IMR-90 (cell line): ENCODE measurements around the gene SRC. TPM values are rescaled to one million over a fixed set of nuclear protein-coding genes. Genes with fewer than 3 reads are reported as not detected.

Experiments used
- ATAC-seq: fragments of 200-7000 bp; cut with Tn5 transposase; 2 replicates; pipeline ENCODE4 v1.9.1; 2020; ENCODE audit warnings: low read depth, mild to moderate bottlenecking, moderate library complexity
- BruUV-seq: library from RNA; stranded (reverse); fragments of 400-500 nt; replicated peaks from 2 replicates; lab custom pipeline; 2021; lab: Mats Ljungman, UMichigan
- CTCF ChIA-PET: fragments of 300-600 bp; formaldehyde crosslinking; extraction: SDS; loops from one replicate; lab custom pipeline; 2021; ENCODE audit warnings: antibody characterized with exemption; lab: Yijun Ruan, JAX
- POLR2A ChIA-PET: fragments of 300-600 bp; sonication (Branson Sonifier 250); formaldehyde crosslinking; loops from one replicate; lab custom pipeline; 2022; ENCODE audit warnings: antibody characterized with exemption; ENCODE audit not compliant: unreplicated experiment; lab: Charles Lee
- DNase-seq: peaks from one replicate; pipeline ENCODE4 v3.0.0; 2013
- H2AFZ ChIP-seq: replicated peaks from 2 replicates; pipeline ENCODE3; 2013; ENCODE audit warnings: low read length, mild to moderate bottlenecking; ENCODE audit not compliant: poor library complexity
- H2AK5ac ChIP-seq: 2 replicates; pipeline ENCODE4 v1.6.1; 2013; ENCODE audit warnings: low read depth, low read length, inconsistent platforms
- H2AK9ac ChIP-seq: replicated peaks from 2 replicates; pipeline ENCODE3; 2013; ENCODE audit warnings: mild to moderate bottlenecking, low read depth, low read length, moderate library complexity; ENCODE audit not compliant: poor library complexity
- H2BK120ac ChIP-seq: 2 replicates; pipeline ENCODE4 v1.6.1; 2013; ENCODE audit warnings: low read depth, low read length, inconsistent platforms
- H2BK15ac ChIP-seq: 3 replicates; pipeline ENCODE4 v1.6.1; 2013; ENCODE audit warnings: low read depth, low read length, inconsistent platforms
- H2BK20ac ChIP-seq: 2 replicates; pipeline ENCODE4 v1.6.1; 2013; ENCODE audit warnings: low read depth, mild to moderate bottlenecking, inconsistent platforms, low read length, moderate library complexity
- H2BK5ac ChIP-seq: 2 replicates; pipeline ENCODE4 v1.6.1; 2013; ENCODE audit warnings: mild to moderate bottlenecking, low read depth, low read length, inconsistent platforms; ENCODE audit not compliant: poor library complexity, severe bottlenecking
- H3K14ac ChIP-seq: replicated peaks from 2 replicates; pipeline ENCODE4 v1.6.1; 2013; ENCODE audit warnings: low read depth, low read length, inconsistent platforms
- H3K18ac ChIP-seq: 2 replicates; pipeline ENCODE4 v1.6.1; 2013; ENCODE audit warnings: low read depth, low read length, control low read depth
- H3K23ac ChIP-seq: 2 replicates; pipeline ENCODE4 v1.6.1; 2013; ENCODE audit warnings: low read depth, low read length, inconsistent platforms
- H3K27ac ChIP-seq: 2 replicates; pipeline ENCODE4 v1.5.1; 2013; ENCODE audit warnings: mild to moderate bottlenecking, control low read depth, low read length; ENCODE audit not compliant: insufficient read depth
- H3K27me3 ChIP-seq: 2 replicates; pipeline ENCODE4 v1.6.1; 2013; ENCODE audit warnings: low read length; ENCODE audit not compliant: control insufficient read depth, insufficient read depth
- H3K36me3 ChIP-seq: 2 replicates; pipeline ENCODE4 v1.6.1; 2013; ENCODE audit warnings: low read length, mixed read lengths; ENCODE audit not compliant: control insufficient read depth, insufficient read depth
- H3K4ac ChIP-seq: 2 replicates; pipeline ENCODE4 v1.6.1; 2013; ENCODE audit warnings: low read depth, low read length, inconsistent platforms
- H3K4me1 ChIP-seq: 2 replicates; pipeline ENCODE4 v1.6.1; 2013; ENCODE audit warnings: low read length, mixed read lengths; ENCODE audit not compliant: control insufficient read depth, insufficient read depth
- H3K4me2 ChIP-seq: 2 replicates; pipeline ENCODE4 v1.6.1; 2013; ENCODE audit warnings: low read depth, mild to moderate bottlenecking, control low read depth, low read length, moderate library complexity
- H3K4me3 ChIP-seq: 2 replicates; pipeline ENCODE4 v1.5.1; 2013; ENCODE audit warnings: low read depth, mild to moderate bottlenecking, control low read depth, low read length, moderate library complexity; ENCODE audit not compliant: insufficient read depth
- H3K56ac ChIP-seq: 2 replicates; pipeline ENCODE4 v1.6.1; 2013; ENCODE audit warnings: low read length, inconsistent platforms; ENCODE audit not compliant: insufficient read depth; ENCODE audit errors: extremely low read depth
- H3K79me1 ChIP-seq, 2 experiments: 2 replicates each; pipeline ENCODE4 v1.6.1; 2013; ENCODE audit warnings: low read length in 2 of 2, inconsistent platforms in 1 of 2, low read depth in 1 of 2
- H3K9ac ChIP-seq: 2 replicates; pipeline ENCODE4 v1.6.1; 2013; ENCODE audit warnings: low read depth, low read length, control low read depth
- H3K9me1 ChIP-seq: 2 replicates; pipeline ENCODE4 v1.6.1; 2013; ENCODE audit warnings: low read length, inconsistent platforms; ENCODE audit not compliant: insufficient read depth
- H3K9me3 ChIP-seq: 2 replicates; pipeline ENCODE4 v1.6.1; 2013; ENCODE audit warnings: low read length; ENCODE audit not compliant: control insufficient read depth, insufficient read depth
- H4K20me1 ChIP-seq: 2 replicates; pipeline ENCODE4 v1.6.1; 2013; ENCODE audit warnings: low read length, inconsistent platforms; ENCODE audit not compliant: insufficient read depth
- H4K5ac ChIP-seq: 2 replicates; pipeline ENCODE4 v1.6.1; 2013; ENCODE audit warnings: mild to moderate bottlenecking, low read depth, low read length, control low read depth
- H4K8ac ChIP-seq, 2 experiments: 2 replicates each; pipeline ENCODE4 v1.6.1; 2013; ENCODE audit warnings: low read depth in 2 of 2, low read length in 2 of 2, control low read depth in 1 of 2, inconsistent platforms in 1 of 2
- H4K91ac ChIP-seq: 2 replicates; pipeline ENCODE4 v1.6.1; 2013; ENCODE audit warnings: low read depth, low read length, inconsistent platforms; ENCODE audit not compliant: insufficient read depth
- BHLHE40 ChIP-seq: fragments of 150-350 bp; IDR thresholded peaks from 2 replicates; pipeline ENCODE4 v1.6.1; 2016; ENCODE audit warnings: mild to moderate bottlenecking, low read depth, low read length
- CEBPB ChIP-seq: IDR thresholded peaks from 2 replicates; pipeline ENCODE4 v1.6.1; 2012; ENCODE audit warnings: low read depth, low read length, improper control_type of control experiment
- CHD1 ChIP-seq: IDR thresholded peaks from 2 replicates; pipeline ENCODE4 v1.6.1; 2012; ENCODE audit warnings: low read depth, low read length, improper control_type of control experiment
- ELK1 ChIP-seq: fragments of 150-350 bp; IDR thresholded peaks from 2 replicates; pipeline ENCODE4 v1.6.1; 2016; ENCODE audit warnings: low read depth, mild to moderate bottlenecking, low read length, moderate library complexity, borderline replicate concordance
- FOS ChIP-seq: fragments of 150-350 bp; IDR thresholded peaks from 2 replicates; pipeline ENCODE4 v1.6.1; 2016; ENCODE audit warnings: low read depth, low read length
- MAFK ChIP-seq: IDR thresholded peaks from 2 replicates; pipeline ENCODE4 v1.6.1; 2012; ENCODE audit warnings: low read depth, low read length, improper control_type of control experiment
- MAZ ChIP-seq: IDR thresholded peaks from 2 replicates; pipeline ENCODE4 v1.6.1; 2012; ENCODE audit warnings: low read depth, mild to moderate bottlenecking, low read length, improper control_type of control experiment, moderate library complexity, borderline replicate concordance
- MXI1 ChIP-seq: IDR thresholded peaks from 2 replicates; pipeline ENCODE4 v1.6.1; 2012; ENCODE audit warnings: low read depth, mild to moderate bottlenecking, low read length, moderate library complexity, borderline replicate concordance
- NFE2L2 ChIP-seq: fragments of 150-350 bp; IDR thresholded peaks from 2 replicates; pipeline ENCODE4 v1.6.1; 2016; ENCODE audit warnings: low read depth, mild to moderate bottlenecking, low read length
- POLR2A ChIP-seq: IDR thresholded peaks from 2 replicates; pipeline ENCODE4 v1.6.1; 2012; ENCODE audit warnings: mild to moderate bottlenecking, low read depth, low read length
- RAD21 ChIP-seq: IDR thresholded peaks from 2 replicates; pipeline ENCODE4 v1.6.1; 2012; ENCODE audit warnings: low read length, improper control_type of control experiment
- RCOR1 ChIP-seq: IDR thresholded peaks from 2 replicates; pipeline ENCODE4 v1.6.1; 2012; ENCODE audit warnings: mild to moderate bottlenecking, low read length, improper control_type of control experiment; ENCODE audit not compliant: insufficient replicate concordance
- RFX5 ChIP-seq: IDR thresholded peaks from 2 replicates; pipeline ENCODE4 v1.8.0; 2012; ENCODE audit warnings: low read depth, mild to moderate bottlenecking, low read length, moderate library complexity
- SMC3 ChIP-seq: fragments of 150-350 bp; IDR thresholded peaks from 2 replicates; pipeline ENCODE4 v1.6.1; 2016; ENCODE audit warnings: low read depth, mild to moderate bottlenecking, antibody characterized with exemption, low read length, moderate library complexity
- WGBS, 2 experiments: methylation state at CpG; one replicate each; pipeline versions ENCODE4 v1.1.5 to v1.1.7; 2013; ENCODE audit warnings: missing lambda C conversion rate in 2 of 2; ENCODE audit not compliant: insufficient read length in 1 of 2; ENCODE audit errors: extremely low coverage in 2 of 2; 5-methylcytosine and 5-hydroxymethylcytosine counted together
- dilution Hi-C: fragments of 300-500 bp; cut with HindIII; formaldehyde crosslinking; loops from one replicate; pipeline ENCODE4 v1.14.3; 2018; ENCODE audit warnings: low sequenced_read_pairs; ENCODE audit not compliant: unreplicated experiment
- in situ Hi-C: fragments of 300-500 bp; cut with MboI; formaldehyde crosslinking; loops from 3 replicates; pipeline ENCODE4 v1.14.3; 2019; ENCODE audit warnings: low sequenced_read_pairs, inconsistent platforms, mixed read lengths
- intact Hi-C: fragments of 100-400 bp; cut with micrococcal nuclease; formaldehyde crosslinking; loops from 2 replicates; pipeline ENCODE4 v1.10.0; 2022
- polyA plus RNA-seq, 3 experiments: library from polyadenylated mRNA; depleted of rRNA; stranded (reverse); fragments of >200 nt; gene quantifications; 2 replicates each; pipeline ENCODE4 v1.2.3, GENCODE V29; 2012; ENCODE audit warnings: low replicate concordance in 1 of 3
- total RNA-seq: library from RNA; depleted of rRNA; stranded (reverse); fragments of >200 nt; gene quantifications from 2 replicates; pipeline ENCODE4 v1.2.3, GENCODE V29; 2012
- TF ChIP-seq, protein P1 (sequence below): conservative IDR thresholded peaks from 2 replicates; pipeline ENCODE4 v1.5.1; 2012; ENCODE audit warnings: mild to moderate bottlenecking, low read depth, low read length, improper control_type of control experiment
- TF ChIP-seq, protein P2 (sequence below): fragments of 150-350 bp; IDR thresholded peaks from 2 replicates; pipeline ENCODE4 v1.6.1; 2017; ENCODE audit warnings: mild to moderate bottlenecking, antibody characterized with exemption, low read length, low read depth

SRC gene
- total and polyA plus RNA-seq, 2 of the 4 experiments (the other 2 are of a cell fraction) = 7.0 to 24.2 TPM

DNA sequence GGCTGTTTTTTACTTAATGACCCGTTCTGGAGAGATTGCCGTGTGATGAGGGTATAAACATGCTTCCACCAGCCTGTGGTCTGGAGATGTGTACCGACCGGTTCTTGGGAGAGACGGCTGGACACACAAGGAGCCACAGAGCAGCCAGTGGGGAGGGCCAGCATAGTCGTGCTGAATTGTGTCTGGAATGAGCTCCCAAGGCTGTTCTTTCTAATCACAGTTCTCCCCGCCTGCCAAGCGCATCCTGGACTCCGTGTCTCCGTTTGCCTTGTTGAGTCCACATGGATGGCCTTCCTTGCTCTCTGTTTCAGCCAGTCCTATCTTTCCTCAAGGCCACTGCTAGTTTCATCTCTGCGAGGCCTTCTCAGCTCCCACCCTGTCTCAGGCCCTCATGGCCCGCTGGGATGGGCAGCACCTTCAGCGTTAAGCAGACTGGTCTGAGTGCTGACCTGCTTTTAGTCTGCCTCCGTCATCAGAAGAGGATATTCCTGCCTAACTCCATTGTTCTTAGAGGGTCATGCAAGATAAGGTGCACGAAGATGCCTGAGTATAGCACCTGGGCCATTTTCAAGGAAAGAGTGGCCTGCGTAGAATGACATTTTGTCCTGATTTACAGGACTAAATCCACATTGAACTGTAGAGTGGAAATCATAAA is 35.9 kb upstream of the SRC start:
- Histone ChIP-seq H3K18ac (no peak overlapping the region), H3K9me1 (peaks cover 32% of the 10 kb centered on the region), H3K9me3 (no peaks in the 10 kb centered on the region), H2BK15ac (no peak overlapping the region), H2AFZ (no peak overlapping the region), H4K20me1 (peaks cover 8% of the 10 kb centered on the region), H3K4me1 (peaks cover 28% of the 10 kb centered on the region), H3K4me3 (no peak overlapping the region), H3K36me3 (peaks cover 26% of the 10 kb centered on the region), H4K91ac (no peak overlapping the region), H4K5ac (no peak overlapping the region), H3K27me3 (no peaks in the 10 kb centered on the region), H3K4ac (no peak overlapping the region), H2AK5ac (no peak overlapping the region), H2AK9ac (no peak overlapping the region), H3K4me2 (no peak overlapping the region), H3K27ac (no peak overlapping the region), H3K23ac (no peak overlapping the region), H3K14ac (no peak overlapping the region), H4K8ac (no peak overlapping the region), H2BK20ac (no peak overlapping the region), H3K9ac (no peak overlapping the region), H2BK120ac (no peak overlapping the region), H3K79me1 (peaks cover 32 to 87% of the 10 kb centered on the region in 2 experiments), H3K56ac (no peak overlapping the region), H2BK5ac (no peak overlapping the region)
- TF ChIP-seq FOS = no peak
- TF ChIP-seq BHLHE40 = no peak
- TF ChIP-seq MAFK = no peak
- no peak for TF ChIP-seq CEBPB
- TF ChIP-seq RCOR1 = no peak
- no peak for TF ChIP-seq SMC3
- TF ChIP-seq, protein P1, sequence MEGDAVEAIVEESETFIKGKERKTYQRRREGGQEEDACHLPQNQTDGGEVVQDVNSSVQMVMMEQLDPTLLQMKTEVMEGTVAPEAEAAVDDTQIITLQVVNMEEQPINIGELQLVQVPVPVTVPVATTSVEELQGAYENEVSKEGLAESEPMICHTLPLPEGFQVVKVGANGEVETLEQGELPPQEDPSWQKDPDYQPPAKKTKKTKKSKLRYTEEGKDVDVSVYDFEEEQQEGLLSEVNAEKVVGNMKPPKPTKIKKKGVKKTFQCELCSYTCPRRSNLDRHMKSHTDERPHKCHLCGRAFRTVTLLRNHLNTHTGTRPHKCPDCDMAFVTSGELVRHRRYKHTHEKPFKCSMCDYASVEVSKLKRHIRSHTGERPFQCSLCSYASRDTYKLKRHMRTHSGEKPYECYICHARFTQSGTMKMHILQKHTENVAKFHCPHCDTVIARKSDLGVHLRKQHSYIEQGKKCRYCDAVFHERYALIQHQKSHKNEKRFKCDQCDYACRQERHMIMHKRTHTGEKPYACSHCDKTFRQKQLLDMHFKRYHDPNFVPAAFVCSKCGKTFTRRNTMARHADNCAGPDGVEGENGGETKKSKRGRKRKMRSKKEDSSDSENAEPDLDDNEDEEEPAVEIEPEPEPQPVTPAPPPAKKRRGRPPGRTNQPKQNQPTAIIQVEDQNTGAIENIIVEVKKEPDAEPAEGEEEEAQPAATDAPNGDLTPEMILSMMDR = no peak
- TF ChIP-seq ELK1 = no peak
- TF ChIP-seq POLR2A = no peak
- TF ChIP-seq RFX5 = no peak
- TF ChIP-seq RAD21 = no peak
- TF ChIP-seq NFE2L2 = no peak
- no peak for TF ChIP-seq CHD1
- TF ChIP-seq, protein P2, sequence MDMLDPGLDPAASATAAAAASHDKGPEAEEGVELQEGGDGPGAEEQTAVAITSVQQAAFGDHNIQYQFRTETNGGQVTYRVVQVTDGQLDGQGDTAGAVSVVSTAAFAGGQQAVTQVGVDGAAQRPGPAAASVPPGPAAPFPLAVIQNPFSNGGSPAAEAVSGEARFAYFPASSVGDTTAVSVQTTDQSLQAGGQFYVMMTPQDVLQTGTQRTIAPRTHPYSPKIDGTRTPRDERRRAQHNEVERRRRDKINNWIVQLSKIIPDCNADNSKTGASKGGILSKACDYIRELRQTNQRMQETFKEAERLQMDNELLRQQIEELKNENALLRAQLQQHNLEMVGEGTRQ = no peak
- TF ChIP-seq MXI1 = no peak
- no peak for TF ChIP-seq MAZ
- 90% methylated on average over 11 of the region's 16 CpGs; no CpG with 5 or more reads in 1 of the 2 experiments for WGBS, 2 experiments
- dilution Hi-C loops (no loop called here), intact Hi-C loops (no loop called here), in situ Hi-C loops (no loop called here)
- DNase-seq (no peak), ATAC-seq (no peak)
- ChIA-PET CTCF (no interaction called here), POLR2A (no interaction called here)
- BruUV-seq = no TSS peak
